Bronchial epithelial cell (primary cell): ENCODE results near the gene KLHL3. TPM values are rescaled to one million over a fixed set of nuclear protein-coding genes. Genes with fewer than 3 reads are reported as not detected.
A peak's percentile ranks its signal among the peaks of the same experiment; 100 is the strongest.

Source experiments
- DNase-seq: peaks from one replicate; pipeline ENCODE4 v3.0.0-alpha.2; 2010; ENCODE audit warnings: low read depth
- FAIRE-seq: peaks from 2 replicates; lab custom pipeline; 2011; peaks lifted over from hg19 to GRCh38; lab: Jason Lieb, UNC
- H3K27me3 ChIP-seq: 2 replicates; pipeline ENCODE4 v1.5.1; 2011; ENCODE audit warnings: low read length; ENCODE audit not compliant: control insufficient read depth, insufficient read depth
- H3K36me3 ChIP-seq: 2 replicates; pipeline ENCODE4 v1.5.1; 2011; ENCODE audit warnings: low read length; ENCODE audit not compliant: control insufficient read depth, insufficient read depth
- H3K4me3 ChIP-seq: 2 replicates; pipeline ENCODE4 v1.5.1; 2011; ENCODE audit warnings: mild to moderate bottlenecking, low read depth, low read length, control low read depth
- total RNA-seq: library from RNA; depleted of rRNA; stranded (reverse); fragments of >200 nt; gene quantifications from 2 replicates; pipeline ENCODE4 v1.2.1, GENCODE V29; 2014
- TF ChIP-seq, protein P1 (sequence below): IDR thresholded peaks from 2 replicates; pipeline ENCODE4 v1.5.1; 2011; ENCODE audit warnings: mild to moderate bottlenecking, moderate library complexity, low read length, control low read depth, inconsistent platforms; ENCODE audit not compliant: insufficient read depth, severe bottlenecking

The KLHL3 gene
- total RNA-seq, 1 donor from 2014 or later, result 0.53 TPM

- DNase-seq (no peak), FAIRE-seq (no peak)
- Histone ChIP-seq H3K27me3 (no peaks in the 10 kb centered on the region), H3K4me3 (no peak overlapping the region), H3K36me3 (no peaks in the 10 kb centered on the region)
- TF ChIP-seq, protein P1, sequence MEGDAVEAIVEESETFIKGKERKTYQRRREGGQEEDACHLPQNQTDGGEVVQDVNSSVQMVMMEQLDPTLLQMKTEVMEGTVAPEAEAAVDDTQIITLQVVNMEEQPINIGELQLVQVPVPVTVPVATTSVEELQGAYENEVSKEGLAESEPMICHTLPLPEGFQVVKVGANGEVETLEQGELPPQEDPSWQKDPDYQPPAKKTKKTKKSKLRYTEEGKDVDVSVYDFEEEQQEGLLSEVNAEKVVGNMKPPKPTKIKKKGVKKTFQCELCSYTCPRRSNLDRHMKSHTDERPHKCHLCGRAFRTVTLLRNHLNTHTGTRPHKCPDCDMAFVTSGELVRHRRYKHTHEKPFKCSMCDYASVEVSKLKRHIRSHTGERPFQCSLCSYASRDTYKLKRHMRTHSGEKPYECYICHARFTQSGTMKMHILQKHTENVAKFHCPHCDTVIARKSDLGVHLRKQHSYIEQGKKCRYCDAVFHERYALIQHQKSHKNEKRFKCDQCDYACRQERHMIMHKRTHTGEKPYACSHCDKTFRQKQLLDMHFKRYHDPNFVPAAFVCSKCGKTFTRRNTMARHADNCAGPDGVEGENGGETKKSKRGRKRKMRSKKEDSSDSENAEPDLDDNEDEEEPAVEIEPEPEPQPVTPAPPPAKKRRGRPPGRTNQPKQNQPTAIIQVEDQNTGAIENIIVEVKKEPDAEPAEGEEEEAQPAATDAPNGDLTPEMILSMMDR, result no peak
These were observed 25.8 kb downstream of the KLHL3 start for GRCh38 chr5:137710086-137710485.

- Histone ChIP-seq H3K27me3 (no peaks in the 10 kb centered on the region), H3K4me3 (no peak overlapping the region), H3K36me3 (no peaks in the 10 kb centered on the region)
- peak; percentile 81 for FAIRE-seq
- TF ChIP-seq, protein P1, result no peak
- no peak for DNase-seq
These were observed 26.9 kb downstream of the KLHL3 start for GRCh38 chr5:137708796-137709559.

DNA sequence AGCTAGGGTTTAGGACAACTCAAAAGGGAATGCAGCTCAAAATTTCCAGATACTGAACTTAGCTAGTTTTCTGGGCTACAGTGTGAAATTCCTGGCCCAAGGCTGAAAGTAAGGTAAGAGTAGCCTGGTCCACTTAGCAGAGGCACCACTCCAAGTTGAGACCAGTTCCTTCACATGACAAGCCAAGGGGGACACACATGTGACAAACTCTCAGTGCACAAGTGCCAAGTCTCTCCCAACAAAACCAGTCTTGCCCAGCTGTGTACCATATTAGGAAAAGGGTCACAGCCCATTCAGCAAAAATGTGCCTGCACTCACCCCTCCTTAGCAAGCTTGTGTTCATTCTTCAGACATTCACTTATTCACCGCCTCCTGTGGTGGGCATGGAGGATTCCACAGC lies 27.8 kb downstream of the KLHL3 start:
- TF ChIP-seq, protein P1, result no peak
- Histone ChIP-seq H3K4me3 (no peak overlapping the region), H3K36me3 (no peaks in the 10 kb centered on the region), H3K27me3 (no peaks in the 10 kb centered on the region)
- DNase-seq (no peak), FAIRE-seq (no peak)

DNA sequence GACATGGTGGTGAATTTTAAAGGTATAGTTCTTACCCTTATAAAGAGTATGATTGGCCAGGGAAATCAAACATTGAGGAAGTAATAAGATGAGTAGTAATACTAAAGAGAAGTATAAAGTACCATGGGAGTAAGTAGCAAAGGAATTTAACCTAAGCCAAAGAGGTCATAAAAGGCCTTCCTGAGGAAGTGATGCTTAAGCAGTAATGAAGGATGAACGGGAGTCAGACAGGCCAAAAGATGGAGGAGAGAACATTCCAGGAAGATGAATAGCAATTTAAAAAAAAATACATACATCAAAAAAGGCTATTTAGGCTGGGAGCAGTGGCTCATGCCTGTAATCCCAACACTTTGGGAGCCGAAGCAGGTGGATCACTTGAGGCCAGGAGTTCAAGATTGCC lies 29.0 kb downstream of the KLHL3 start:
- TF ChIP-seq, protein P1, result no peak
- Histone ChIP-seq H3K4me3 (no peak overlapping the region), H3K27me3 (no peaks in the 10 kb centered on the region), H3K36me3 (no peaks in the 10 kb centered on the region)
- DNase-seq, result peak; percentile 35
- no peak for FAIRE-seq

DNA sequence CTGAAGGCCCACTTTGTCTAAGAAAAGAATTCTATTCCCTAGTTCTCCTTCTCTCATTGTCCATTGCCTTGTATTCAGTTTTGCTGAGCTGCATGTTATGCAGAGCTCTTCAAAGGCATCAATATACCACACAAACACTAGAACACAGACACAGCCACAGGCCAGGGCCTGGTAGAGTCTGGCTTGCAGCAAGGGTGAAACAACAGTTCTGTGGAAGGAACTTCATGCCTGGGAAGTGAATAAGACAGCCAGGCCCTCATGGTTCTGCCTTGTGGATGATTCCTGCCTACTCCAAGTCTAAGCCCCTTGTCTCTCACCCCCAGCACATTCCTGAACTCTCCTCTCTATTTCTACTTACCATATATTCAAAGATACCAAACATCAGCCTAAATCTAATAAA lies 30.8 kb downstream of the KLHL3 start:
- TF ChIP-seq, protein P1, result no peak
- Histone ChIP-seq H3K27me3 (no peaks in the 10 kb centered on the region), H3K4me3 (no peak overlapping the region), H3K36me3 (no peaks in the 10 kb centered on the region)
- DNase-seq, result peak; percentile 6
- FAIRE-seq, result no peak

DNA sequence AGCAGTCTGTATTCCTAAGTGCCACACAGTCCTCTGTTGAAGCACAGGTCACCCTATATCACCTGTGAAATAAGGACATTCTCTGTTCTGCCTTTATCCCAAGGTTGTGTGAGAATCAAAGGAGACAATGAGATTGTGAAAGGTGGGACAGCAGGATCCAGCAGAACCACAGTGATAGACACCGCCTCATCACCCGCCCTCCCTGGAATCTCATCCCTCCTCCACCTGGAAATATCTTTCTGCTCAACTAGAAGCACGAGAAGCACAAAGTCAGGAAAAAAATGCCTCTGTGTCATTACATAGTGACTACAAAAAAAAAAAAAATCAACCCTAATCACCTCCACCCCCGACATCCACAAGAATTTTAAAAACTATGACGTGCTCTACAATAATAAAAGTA lies 32.3 kb downstream of the KLHL3 start:
- H3K27me3 ChIP-seq, result no peaks in the 10 kb centered on the region
- TF ChIP-seq, protein P1, result no peak
- no peak for DNase-seq
- no peaks in the 10 kb centered on the region for H3K36me3 ChIP-seq
- no peak for FAIRE-seq
- no peak overlapping the region for H3K4me3 ChIP-seq
